ENCODE data around the gene ZNF354B. TPM values are rescaled to one million over a fixed set of nuclear protein-coding genes. Genes with fewer than 3 reads are reported as not detected.
"Not testable (repeated sequence)": the region's sequence is repeated elsewhere in the genome, so short reads cannot be mapped to it uniquely, and the experiment has no call there.

Gene ZNF354B
- total RNA-seq (2014; rRNA removed; shearing (Covaris generic)), result 6.1 and 8.9 TPM in 2 replicates

GRCh38 chr5:178859625-178860521, at the start of gene ZNF354B:
Gene ZNF354B, plus strand, starts transcription at chr5:178859953. Its CDS starts 1,095 bp downstream, at chr5:178861048.
- DNase-seq (ENCODE audit: low read depth), result peak; percentile 96

GRCh38 chr5:178817506-178817905, 42.2 kb upstream of the ZNF354B start:
- no peak for DNase-seq (ENCODE audit: low read depth)

GRCh38 chr5:178818094-178818493, 41.7 kb upstream of the ZNF354B start:
- DNase-seq (ENCODE audit: low read depth), result peak; percentile 52

DNA sequence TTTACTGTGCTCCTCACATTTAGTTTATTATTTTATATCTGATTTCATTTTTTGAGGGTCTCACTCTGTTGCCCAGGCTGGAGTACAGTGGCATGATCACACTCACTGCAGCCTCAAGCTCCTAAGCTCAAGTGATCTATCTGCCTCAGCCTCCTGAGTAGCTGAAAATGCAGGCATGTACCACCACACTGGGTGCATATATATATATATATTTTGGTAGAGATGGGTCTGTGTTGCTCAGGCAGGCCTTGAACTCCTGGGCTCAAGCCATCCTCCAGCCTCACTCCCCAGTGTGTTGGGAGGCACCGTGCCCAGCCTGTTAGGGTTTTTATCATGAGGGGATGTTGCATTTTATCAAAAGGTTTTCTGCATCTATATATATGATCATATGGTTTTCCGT, 39.8 kb upstream of the ZNF354B start:
- DNase-seq (ENCODE audit: low read depth), result no peak

GRCh38 chr5:178825444-178825843, 34.3 kb upstream of the ZNF354B start:
- DNase-seq (ENCODE audit: low read depth), result no peak

DNA sequence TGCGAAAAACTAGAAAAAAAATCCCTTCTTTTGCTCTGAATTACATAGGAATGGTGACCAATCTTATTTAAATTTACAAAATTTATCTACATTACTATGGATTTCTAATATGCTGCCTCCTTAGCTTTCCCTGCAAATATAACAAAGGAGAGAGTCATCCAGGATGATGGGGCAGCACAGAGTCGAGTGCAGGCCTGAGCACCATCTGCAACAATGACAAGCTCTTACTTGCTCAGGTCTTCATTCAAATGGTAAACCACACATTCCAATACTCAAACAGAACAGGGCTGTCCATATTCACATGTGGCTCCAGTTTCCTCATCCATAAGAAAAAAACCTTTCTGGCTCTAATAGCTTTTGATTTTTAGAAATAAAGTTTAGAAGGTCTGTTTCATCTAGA, 33.5 kb upstream of the ZNF354B start:
- DNase-seq (ENCODE audit: low read depth), result no peak

DNA sequence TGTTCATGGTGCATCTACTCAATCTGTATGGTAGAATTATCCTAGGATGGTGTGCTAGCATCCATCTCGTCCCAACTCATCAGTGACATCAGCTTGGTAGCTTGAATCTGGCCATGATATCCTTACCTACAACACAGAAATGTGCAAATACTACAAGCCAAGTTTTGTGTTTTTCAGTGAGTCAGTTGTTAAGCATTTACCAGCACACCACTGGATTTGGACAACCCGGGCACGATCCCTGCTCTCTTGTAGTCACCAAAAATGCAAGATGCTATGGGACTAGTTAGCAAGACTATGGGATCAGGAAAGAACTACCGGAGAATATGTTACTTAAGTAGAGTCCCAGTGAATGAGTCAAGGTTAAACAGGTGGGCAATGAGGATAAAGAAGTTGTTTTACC, 32.1 kb upstream of the ZNF354B start:
- no peak for DNase-seq (ENCODE audit: low read depth)

- DNase-seq (ENCODE audit: low read depth), result no peak
These were observed 28.7 kb upstream of the ZNF354B start for GRCh38 chr5:178831049-178831448.

GRCh38 chr5:178832618-178833201, 27.0 kb upstream of the ZNF354B start:
- no peak for DNase-seq (ENCODE audit: low read depth)

- DNase-seq (ENCODE audit: low read depth), result no peak
These were observed 23.1 kb upstream of the ZNF354B start for GRCh38 chr5:178836628-178837027.

DNA sequence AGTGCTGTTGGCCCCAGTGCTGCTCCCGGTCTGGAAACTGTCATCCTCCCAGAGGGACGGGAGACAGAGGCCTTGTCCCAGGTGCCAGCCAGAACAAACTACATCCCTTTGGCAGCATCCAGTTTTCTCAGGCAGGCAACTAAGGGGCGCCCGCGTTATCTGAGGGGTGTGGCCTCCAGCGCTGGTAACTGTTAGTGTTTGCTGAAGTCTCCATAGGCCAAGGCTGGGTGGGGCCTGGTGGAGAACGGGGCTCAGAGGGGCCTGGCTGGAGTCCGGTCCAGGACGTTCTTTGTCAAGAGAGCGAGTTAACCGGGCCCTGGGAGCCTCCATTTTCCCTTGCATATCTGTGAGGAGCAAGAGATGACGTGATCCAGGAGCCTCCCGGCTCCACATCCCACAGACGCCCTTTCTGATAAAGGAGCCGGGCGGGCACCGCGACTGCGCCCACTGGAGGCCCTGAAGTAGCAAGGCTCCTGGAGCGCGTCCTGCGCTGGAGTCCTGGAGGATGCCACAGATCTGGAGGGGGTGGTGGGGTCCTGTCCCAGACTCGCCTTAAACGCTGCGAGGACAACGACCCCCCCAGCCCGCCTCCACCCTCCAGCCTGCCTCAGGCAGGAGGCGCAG, 20.9 kb upstream of the ZNF354B start:
- DNase-seq (ENCODE audit: low read depth), result not testable (repeated sequence)

- peak; percentile 72 for DNase-seq (ENCODE audit: low read depth)
These were observed 20.4 kb upstream of the ZNF354B start for GRCh38 chr5:178839319-178839704.

DNA sequence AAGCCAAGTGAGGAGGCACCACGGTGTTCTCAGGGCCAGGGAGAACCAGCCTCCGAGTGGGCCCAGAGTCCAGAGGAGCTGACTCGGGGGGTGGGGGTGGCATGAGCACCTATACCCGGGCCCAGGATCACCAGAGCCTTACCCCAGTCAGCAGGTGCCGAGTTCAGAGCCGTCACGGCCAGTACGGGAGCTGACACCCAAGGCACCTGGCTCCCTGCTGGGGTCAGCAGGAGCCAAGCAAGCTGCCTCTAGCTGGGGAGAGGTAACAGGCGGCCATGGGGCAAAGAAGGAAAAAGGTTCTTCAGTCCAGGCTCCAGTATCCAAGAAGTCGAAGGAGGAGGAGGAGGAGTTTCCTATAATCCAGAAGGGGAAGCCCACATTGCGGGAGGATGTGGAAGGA, 19.4 kb upstream of the ZNF354B start:
- DNase-seq (ENCODE audit: low read depth), result not testable (repeated sequence)

DNA sequence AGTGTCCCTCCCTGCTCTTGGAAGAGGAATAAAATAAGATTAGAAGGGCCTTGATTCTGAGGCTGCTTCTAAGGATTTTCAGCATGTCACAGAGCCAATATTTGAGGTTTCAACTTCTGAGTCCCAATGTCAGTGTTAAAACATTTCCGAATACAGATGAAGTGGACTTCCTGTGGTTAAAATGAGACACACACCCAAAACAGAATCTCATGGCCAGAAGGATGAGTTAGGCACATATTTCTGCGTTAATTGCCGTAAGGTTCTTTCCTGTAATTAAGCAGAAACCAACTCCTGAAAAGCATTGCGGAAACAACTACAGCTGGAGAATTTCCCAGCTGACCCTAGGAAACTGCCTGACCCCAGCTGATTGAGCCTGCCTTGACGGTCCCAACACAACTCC, 10.4 kb upstream of the ZNF354B start:
- DNase-seq (ENCODE audit: low read depth), result no peak

DNA sequence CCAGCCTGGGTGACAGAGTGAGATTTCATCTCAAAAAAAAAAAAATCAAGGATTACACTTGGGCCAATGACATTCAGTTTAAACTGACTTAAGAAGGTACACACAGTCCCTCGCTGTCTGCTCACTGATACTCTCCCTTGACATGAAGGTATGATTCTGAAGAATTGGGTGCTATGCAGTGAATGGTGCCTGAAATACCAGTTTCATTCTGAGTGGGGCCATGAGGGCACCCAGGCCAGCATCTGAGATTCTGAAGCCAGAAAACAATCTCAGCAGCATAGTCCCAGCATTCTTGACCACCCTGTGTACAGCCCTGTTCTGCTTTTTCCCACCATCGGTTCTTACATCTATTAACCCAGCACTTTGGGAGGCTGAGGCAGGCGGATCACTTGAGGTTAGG, 7.8 kb upstream of the ZNF354B start:
- DNase-seq (ENCODE audit: low read depth), result no peak

- no peak for DNase-seq (ENCODE audit: low read depth)
These were observed 5.5 kb upstream of the ZNF354B start for GRCh38 chr5:178854284-178854683.

DNA sequence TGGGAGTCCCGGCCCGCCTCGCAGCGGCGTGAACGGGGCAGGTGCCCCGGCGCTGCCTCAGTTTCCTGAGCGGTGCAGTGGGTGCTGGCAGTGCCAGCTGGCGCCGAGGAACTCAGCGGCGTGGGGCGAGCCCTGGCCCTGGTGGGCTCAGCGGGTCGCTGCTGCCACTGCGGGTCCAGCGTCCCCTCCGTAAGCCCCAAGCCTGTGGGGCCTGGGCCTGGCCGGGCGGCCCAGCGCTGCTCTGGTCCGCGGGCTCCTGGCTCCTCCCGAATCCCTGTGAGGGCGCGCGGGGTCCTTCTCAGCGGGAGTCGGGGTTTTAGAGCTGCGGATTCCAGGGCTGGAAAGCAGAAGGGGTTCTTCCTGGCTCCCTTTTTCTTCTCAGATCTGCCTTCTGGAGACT, 862 bp downstream of the ZNF354B start:
- DNase-seq (ENCODE audit: low read depth), result not testable (repeated sequence)

DNA sequence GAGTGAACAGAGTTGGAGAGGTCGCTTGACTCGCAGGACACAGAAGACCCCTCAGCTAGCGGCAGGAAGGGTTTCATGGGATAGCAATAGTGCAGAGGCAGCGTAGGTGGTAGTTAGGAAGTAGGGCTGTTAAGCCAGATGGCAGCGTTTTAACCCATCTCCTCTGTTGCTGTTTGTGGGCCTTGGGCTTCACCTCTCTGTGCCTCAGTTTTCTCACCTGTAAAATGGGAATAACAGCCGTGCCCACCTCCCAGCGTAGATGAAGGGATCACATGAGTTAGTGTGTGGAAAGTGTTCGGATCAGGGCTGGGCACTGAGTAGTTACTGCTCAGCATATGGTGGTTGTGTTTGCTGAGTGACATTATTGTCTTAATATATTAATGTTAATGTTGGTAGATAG, 1.9 kb downstream of the ZNF354B start:
- no peak for DNase-seq (ENCODE audit: low read depth)

DNA sequence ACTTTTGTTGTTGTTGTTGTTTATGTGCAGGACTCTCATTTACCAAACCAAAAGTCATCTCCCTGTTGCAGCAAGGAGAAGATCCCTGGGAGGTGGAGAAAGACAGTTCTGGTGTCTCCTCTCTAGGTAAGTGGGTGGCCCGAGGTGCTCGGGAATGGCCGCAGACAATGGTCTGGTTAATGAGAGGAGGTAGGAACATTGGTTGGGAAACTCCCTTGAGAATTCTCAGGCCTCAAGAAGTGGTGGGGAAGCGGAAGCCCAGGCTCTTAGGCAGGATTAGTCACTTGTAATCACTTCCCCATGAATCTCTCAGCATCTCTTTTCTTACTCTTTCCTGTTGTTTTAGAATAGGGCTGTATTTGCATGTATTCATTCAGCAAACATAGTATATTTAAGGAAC, 7.2 kb downstream of the ZNF354B start:
- DNase-seq (ENCODE audit: low read depth), result peak; percentile 20

GRCh38 chr5:178869577-178869976, 9.8 kb downstream of the ZNF354B start:
- no peak for DNase-seq (ENCODE audit: low read depth)

- DNase-seq (ENCODE audit: low read depth), result no peak
These were observed 10.7 kb downstream of the ZNF354B start for GRCh38 chr5:178870411-178870810.

- no peak for DNase-seq (ENCODE audit: low read depth)
These were observed 12.5 kb downstream of the ZNF354B start for GRCh38 chr5:178872302-178872701.
